Stimulated activated CD8-positive, alpha-beta memory T cell treated with anti-CD3 and anti-CD28 coated beads, Interleukin-4, amount 100 ng/mL, for 48 hours (primary cell): ENCODE data around the gene C1QB.
"Not testable (repeated sequence)": the region's sequence is repeated elsewhere in the genome, so short reads cannot be mapped to it uniquely, and the experiment has no call there.

Source experiments
- DNase-seq: peaks from one replicate; pipeline ENCODE4 v3.0.0-alpha.2; 2020

C1QB gene

GRCh38 chr1:22702296-22703085, 49.5 kb downstream of the C1QB start:
- DNase-seq = no peak

DNA sequence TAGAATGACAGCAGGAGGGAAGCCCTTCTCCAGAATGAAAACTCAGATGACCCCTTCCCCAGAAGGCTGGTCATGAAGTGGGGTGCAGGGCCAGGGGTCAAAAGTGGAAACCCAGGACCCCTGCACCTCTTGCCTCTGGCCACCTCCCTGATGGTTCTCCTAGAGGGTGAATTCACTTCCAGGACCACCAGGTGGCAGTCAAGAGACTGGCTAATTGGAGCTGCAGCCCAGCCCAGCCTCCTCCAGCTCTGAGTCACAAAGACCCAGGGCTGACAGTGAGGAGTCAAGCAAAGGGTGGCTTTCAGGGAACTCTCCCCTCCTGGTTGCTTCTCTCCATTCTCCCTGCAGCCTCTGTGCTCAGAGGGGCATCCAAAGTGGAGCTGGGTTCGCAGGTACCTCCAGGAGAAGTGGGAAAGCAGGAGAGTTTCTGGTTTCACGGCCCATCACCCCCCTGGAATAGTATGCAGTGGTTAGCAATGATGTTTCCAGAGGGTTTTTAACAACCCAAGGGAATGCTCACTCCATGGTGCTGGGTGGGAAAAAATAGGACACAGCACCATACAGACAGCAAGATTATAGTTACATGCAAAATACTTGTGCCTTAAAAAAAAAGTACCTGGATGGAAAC, 51.5 kb downstream of the C1QB start:
- DNase-seq = peak; percentile 87

DNA sequence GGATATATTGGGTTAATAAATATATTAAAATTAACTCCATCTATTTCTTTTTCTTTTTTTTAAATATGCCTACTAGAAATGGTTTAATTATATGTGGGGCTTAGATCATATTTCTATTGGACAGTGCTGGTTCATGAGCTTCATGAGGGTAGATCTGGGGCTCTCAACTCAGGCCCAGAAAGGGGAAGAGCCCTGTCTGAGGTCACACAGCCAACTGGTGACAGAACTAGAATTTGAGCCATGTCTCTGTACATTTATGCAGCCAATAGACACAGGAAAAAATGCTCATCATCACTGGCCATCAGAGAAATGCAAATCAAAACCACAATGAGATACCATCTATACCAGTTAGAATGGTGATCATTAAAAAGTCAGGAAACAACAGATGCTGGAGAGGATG, 52.5 kb downstream of the C1QB start:
- DNase-seq = no peak

DNA sequence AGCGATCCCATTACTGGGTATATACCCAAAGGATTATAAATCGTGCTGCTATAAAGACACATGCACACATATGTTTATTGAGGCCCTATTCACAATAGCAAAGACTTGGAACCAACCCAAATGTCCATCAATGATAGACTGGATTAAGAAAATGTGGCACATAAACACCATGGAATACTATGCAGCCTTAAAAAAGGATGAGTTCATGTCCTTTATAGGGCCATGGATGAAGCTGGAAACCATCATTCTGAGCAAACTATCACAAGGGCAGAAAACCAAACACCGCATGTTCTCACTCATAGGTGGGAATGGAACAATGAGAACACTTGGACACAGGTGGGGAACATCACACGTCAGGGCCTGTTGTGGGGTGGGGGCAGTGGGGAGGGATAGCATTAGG, 53.1 kb downstream of the C1QB start:
- not testable (repeated sequence) for DNase-seq

- DNase-seq = no peak
These were observed 55.7 kb downstream of the C1QB start for GRCh38 chr1:22708777-22709176.

- no peak for DNase-seq
These were observed 56.2 kb downstream of the C1QB start for GRCh38 chr1:22709227-22709626.

GRCh38 chr1:22709891-22710700, 57.1 kb downstream of the C1QB start:
- peak; percentile 58 for DNase-seq

DNA sequence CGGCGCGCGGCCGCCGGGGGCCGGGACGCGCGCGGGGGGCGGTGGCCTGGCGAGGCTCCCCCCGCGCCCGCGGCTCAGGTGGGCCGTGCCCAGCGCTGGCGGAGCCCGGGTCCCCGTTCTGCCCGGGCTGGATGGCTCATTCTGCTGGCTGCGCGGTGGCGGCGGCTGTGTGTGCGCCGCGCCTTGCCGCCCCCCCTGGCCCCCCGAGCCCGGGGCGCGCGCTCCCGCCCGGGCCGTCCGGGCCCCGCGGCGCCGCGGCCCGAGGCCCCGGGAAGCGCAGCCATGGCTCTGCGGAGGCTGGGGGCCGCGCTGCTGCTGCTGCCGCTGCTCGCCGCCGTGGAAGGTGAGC, 57.6 kb downstream of the C1QB start, which contains the start of gene EPHB2:
TSS of gene EPHB2 (plus strand) at position 139 of the 349 bp plus-strand sequence. CDS start at position 283, 144 bp downstream.
- DNase-seq = peak; percentile 47

- no peak for DNase-seq
These were observed 58.0 kb downstream of the C1QB start for GRCh38 chr1:22711071-22711470.
